H9 (cell line): Measurements from ENCODE around the gene NPTXR. TPM values are rescaled to one million over a fixed set of nuclear protein-coding genes. Genes with fewer than 3 reads are reported as not detected.

ENCODE experiments used
- DNase-seq: peaks from one replicate; pipeline ENCODE4 v3.0.0-alpha.2; 2017
- H2AFZ ChIP-seq: one replicate; pipeline ENCODE4 v1.6.1; 2013; ENCODE audit warnings: mild to moderate bottlenecking, low read length, control low read depth, moderate library complexity
- H2AK5ac ChIP-seq: 2 replicates; pipeline ENCODE4 v1.6.1; 2013; ENCODE audit warnings: low read length, control low read depth, mixed read lengths; ENCODE audit not compliant: insufficient read length
- H2BK120ac ChIP-seq: one replicate; pipeline ENCODE4 v1.6.1; 2013; ENCODE audit warnings: low read depth, mild to moderate bottlenecking, low read length, control low read depth, inconsistent platforms; ENCODE audit not compliant: poor library complexity, severe bottlenecking
- H2BK12ac ChIP-seq: 2 replicates; pipeline ENCODE4 v1.6.1; 2013; ENCODE audit warnings: low read length, control low read depth, mixed read lengths, low read depth; ENCODE audit not compliant: insufficient read length
- H2BK15ac ChIP-seq: 2 replicates; pipeline ENCODE4 v1.6.1; 2013; ENCODE audit warnings: low read depth, low read length, control low read depth
- H2BK20ac ChIP-seq: one replicate; pipeline ENCODE4 v1.6.1; 2013; ENCODE audit warnings: low read depth, mild to moderate bottlenecking, low read length, control low read depth, inconsistent platforms; ENCODE audit not compliant: poor library complexity, severe bottlenecking
- H2BK5ac ChIP-seq: 2 replicates; pipeline ENCODE4 v1.6.1; 2013; ENCODE audit warnings: low read length, control low read depth, mixed read lengths; ENCODE audit not compliant: insufficient read length
- H3K14ac ChIP-seq: 2 replicates; pipeline ENCODE4 v1.6.1; 2013; ENCODE audit warnings: low read length, control low read depth; ENCODE audit not compliant: insufficient read depth
- H3K18ac ChIP-seq: 2 replicates; pipeline ENCODE4 v1.6.1; 2013; ENCODE audit warnings: low read depth, mild to moderate bottlenecking, mixed read lengths, low read length, control low read depth; ENCODE audit not compliant: insufficient read length
- H3K23ac ChIP-seq: 2 replicates; pipeline ENCODE4 v1.6.1; 2013; ENCODE audit warnings: low read length, control low read depth, mixed read lengths, low read depth; ENCODE audit not compliant: insufficient read length
- H3K23me2 ChIP-seq: 2 replicates; pipeline ENCODE4 v1.6.1; 2013; ENCODE audit warnings: low read depth, mild to moderate bottlenecking, mixed read lengths, low read length, control low read depth; ENCODE audit not compliant: insufficient read length, poor library complexity, severe bottlenecking
- H3K27ac ChIP-seq: 2 replicates; pipeline ENCODE4 v1.5.1; 2013; ENCODE audit warnings: low read length, control low read depth, mixed read lengths, low read depth; ENCODE audit not compliant: insufficient read length
- H3K27me3 ChIP-seq: 2 replicates; pipeline ENCODE4 v1.6.1; 2013; ENCODE audit warnings: low read length, control low read depth, inconsistent platforms; ENCODE audit not compliant: insufficient read depth
- H3K4ac ChIP-seq: 2 replicates; pipeline ENCODE4 v1.6.1; 2013; ENCODE audit warnings: low read depth, mild to moderate bottlenecking, control low read depth, inconsistent platforms, low read length, moderate library complexity
- H3K4me1 ChIP-seq: 2 replicates; pipeline ENCODE4 v1.6.1; 2013; ENCODE audit warnings: low read length, control low read depth, inconsistent platforms; ENCODE audit not compliant: insufficient read depth
- H3K4me2 ChIP-seq: 2 replicates; pipeline ENCODE4 v1.6.1; 2013; ENCODE audit warnings: low read length, control low read depth, mixed read lengths; ENCODE audit not compliant: insufficient read length, insufficient read depth
- H3K56ac ChIP-seq: 2 replicates; pipeline ENCODE4 v1.6.1; 2013; ENCODE audit warnings: low read depth, mild to moderate bottlenecking, mixed read lengths, low read length, control low read depth; ENCODE audit not compliant: insufficient read length
- H3K79me1 ChIP-seq: 2 replicates; pipeline ENCODE4 v1.6.1; 2013; ENCODE audit warnings: low read depth, mild to moderate bottlenecking, moderate library complexity, low read length, control low read depth, inconsistent platforms; ENCODE audit not compliant: insufficient read depth, poor library complexity, severe bottlenecking
- H3K79me2 ChIP-seq: 2 replicates; pipeline ENCODE4 v1.6.1; 2013; ENCODE audit warnings: low read length, control low read depth, inconsistent platforms; ENCODE audit not compliant: insufficient read depth
- H3K9ac ChIP-seq: 2 replicates; pipeline ENCODE4 v1.6.1; 2013; ENCODE audit warnings: low read length, control low read depth, mixed read lengths; ENCODE audit not compliant: insufficient read length; ENCODE audit errors: extremely low read depth
- H3K9me3 ChIP-seq: one replicate; pipeline ENCODE4 v1.6.1; 2013; ENCODE audit warnings: low read depth, low read length, inconsistent platforms; ENCODE audit not compliant: control insufficient read depth
- H3T11ph ChIP-seq: one replicate; pipeline ENCODE4 v1.6.1; 2013; ENCODE audit warnings: mild to moderate bottlenecking, low read length, control low read depth, inconsistent platforms
- H4K20me1 ChIP-seq: one replicate; pipeline ENCODE4 v1.6.1; 2013; ENCODE audit not compliant: control insufficient read depth, insufficient read length, insufficient read depth
- H4K5ac ChIP-seq: 2 replicates; pipeline ENCODE4 v1.6.1; 2013; ENCODE audit warnings: low read depth, mild to moderate bottlenecking, mixed read lengths, low read length, control low read depth; ENCODE audit not compliant: insufficient read length
- H4K8ac ChIP-seq: replicated peaks from 2 replicates; pipeline ENCODE4 v1.6.1; 2013; ENCODE audit warnings: low read length, control low read depth, mixed read lengths, low read depth; ENCODE audit not compliant: insufficient read length
- H4K91ac ChIP-seq: 2 replicates; pipeline ENCODE4 v1.6.1; 2013; ENCODE audit warnings: low read depth, mild to moderate bottlenecking, moderate library complexity, mixed read lengths, low read length, control low read depth; ENCODE audit not compliant: insufficient read length
- H3K27ac Mint-ChIP-seq, 3 experiments: 2 replicates in 2 of 3; 3 replicates in 1 of 3; pipeline ENCODE4 v1.8.0; 2020 to 2021; ENCODE audit warnings: mixed read lengths in 3 of 3, mild to moderate bottlenecking in 1 of 3, moderate library complexity in 1 of 3
- H3K27me3 Mint-ChIP-seq: 2 replicates; pipeline ENCODE4 v1.8.0; 2021; ENCODE audit warnings: low read depth, mild to moderate bottlenecking, moderate library complexity, mixed read lengths
- H3K36me3 Mint-ChIP-seq, 3 experiments: 2 replicates in 2 of 3; 3 replicates in 1 of 3; pipeline ENCODE4 v1.8.0; 2020 to 2021; ENCODE audit warnings: low read depth in 3 of 3, mixed read lengths in 3 of 3; ENCODE audit not compliant: insufficient read depth in 1 of 3
- H3K4me1 Mint-ChIP-seq, 2 experiments: 2 replicates each; pipeline ENCODE4 v1.8.0; 2020; ENCODE audit warnings: mixed read lengths in 2 of 2
- H3K4me3 Mint-ChIP-seq, 2 experiments: 2 replicates in 1 of 2; 3 replicates in 1 of 2; pipeline ENCODE4 v1.8.0; 2020 to 2021; ENCODE audit warnings: mild to moderate bottlenecking in 2 of 2, mixed read lengths in 2 of 2, moderate library complexity in 1 of 2
- H3K9me3 Mint-ChIP-seq, 2 experiments: 2 replicates in 1 of 2; 3 replicates in 1 of 2; pipeline ENCODE4 v1.8.0; 2020; ENCODE audit warnings: mild to moderate bottlenecking in 2 of 2, mixed read lengths in 2 of 2, moderate library complexity in 1 of 2
- CTCF ChIP-seq: fragments of 200-600 bp; sonication (generic); conservative IDR thresholded peaks from 3 replicates; pipeline ENCODE4 v1.8.0; 2021; ENCODE audit warnings: antibody characterized with exemption, mild to moderate bottlenecking
- WGBS: extraction: QIAGEN DNeasy Blood & Tissue Kit; methylation state at CpG from one replicate; pipeline ENCODE4 v1.1.7; 2013; ENCODE audit warnings: missing lambda C conversion rate, low lambda C conversion rate, mixed read lengths; ENCODE audit not compliant: insufficient read length; ENCODE audit errors: extremely low coverage; 5-methylcytosine and 5-hydroxymethylcytosine counted together
- total RNA-seq: library from RNA; stranded (reverse); gene quantifications from 2 replicates; pipeline ENCODE4 v1.2.1, GENCODE V29; 2021

The NPTXR gene
- total RNA-seq, 1 experiment from 2014 or later, result 8.1 TPM

GRCh38 chr22:38872172-38872830, 28.5 kb upstream of the NPTXR start, which contains the start of gene CBX6:
Gene CBX6, minus strand, starts transcription at chr22:38872216. Its CDS starts 26 bp downstream, at chr22:38872190.
- Histone ChIP-seq H3K9ac (peak within 1 kb of the TSS; percentile 57), H2BK5ac (no peak within 1 kb of the TSS), H3K27me3 (no peaks in the 10 kb centered on the region), H3K4ac (no peak within 1 kb of the TSS), H4K8ac (no peak within 1 kb of the TSS), H3K23me2 (peaks cover 14% of the 10 kb centered on the region), H3K56ac (no peak within 1 kb of the TSS), H2BK120ac (peak within 1 kb of the TSS; percentile 91), H3K9me3 (no peaks in the 10 kb centered on the region), H4K91ac (no peak within 1 kb of the TSS), H3T11ph (no peak within 1 kb of the TSS), H4K5ac (no peak within 1 kb of the TSS), H3K14ac (peak within 1 kb of the TSS; percentile 72), H3K79me1 (peaks cover 5% of the 10 kb centered on the region), H3K18ac (peak within 1 kb of the TSS; percentile 71), H2AFZ (no peak within 1 kb of the TSS), H4K20me1 (no peaks in the 10 kb centered on the region), H3K4me2 (peak within 1 kb of the TSS; percentile 57), H3K4me1 (peaks cover 7% of the 10 kb centered on the region; the same call in 1 of the 2 replicates), H3K27ac (no peak within 1 kb of the TSS), H2BK20ac (no peak within 1 kb of the TSS), H3K23ac (no peak within 1 kb of the TSS), H2BK12ac (no peak within 1 kb of the TSS), H2AK5ac (no peak within 1 kb of the TSS), H2BK15ac (no peak within 1 kb of the TSS), H3K79me2 (no peaks in the 10 kb centered on the region; the same call in 1 of the 2 replicates)
- Mint-ChIP-seq H3K9me3 (no peaks in the 10 kb centered on the region; a peak in 1 of 5 replicates), H3K4me3 (peak within 1 kb of the TSS; percentile 90 to 95), H3K36me3 (peaks cover 7 to 26% (median 21%) of the 10 kb centered on the region in 3 experiments), H3K4me1 (peaks cover 42% of the 10 kb centered on the region in 2 experiments), H3K27me3 (peaks cover 20% of the 10 kb centered on the region), H3K27ac (peak within 1 kb of the TSS; percentile 86 to 99 (median 98))
- no CpG with 5 or more reads among the region's 73 CpGs for WGBS
- no peak for TF ChIP-seq CTCF
- peak; percentile 92 for DNase-seq
